HG03175 (cell line): ENCODE results near the gene THOC7.

ENCODE experiments used
- ATAC-seq: cut with Tn5 transposase; IDR thresholded peaks from one replicate; pipeline ENCODE4 v1.9.1; 2021; ENCODE audit warnings: mild to moderate bottlenecking, moderate library complexity; ENCODE audit not compliant: unreplicated experiment

Gene THOC7

GRCh38 chr3:63878394-63879060, 14.9 kb upstream of the THOC7 start:
- ATAC-seq: no peak

DNA sequence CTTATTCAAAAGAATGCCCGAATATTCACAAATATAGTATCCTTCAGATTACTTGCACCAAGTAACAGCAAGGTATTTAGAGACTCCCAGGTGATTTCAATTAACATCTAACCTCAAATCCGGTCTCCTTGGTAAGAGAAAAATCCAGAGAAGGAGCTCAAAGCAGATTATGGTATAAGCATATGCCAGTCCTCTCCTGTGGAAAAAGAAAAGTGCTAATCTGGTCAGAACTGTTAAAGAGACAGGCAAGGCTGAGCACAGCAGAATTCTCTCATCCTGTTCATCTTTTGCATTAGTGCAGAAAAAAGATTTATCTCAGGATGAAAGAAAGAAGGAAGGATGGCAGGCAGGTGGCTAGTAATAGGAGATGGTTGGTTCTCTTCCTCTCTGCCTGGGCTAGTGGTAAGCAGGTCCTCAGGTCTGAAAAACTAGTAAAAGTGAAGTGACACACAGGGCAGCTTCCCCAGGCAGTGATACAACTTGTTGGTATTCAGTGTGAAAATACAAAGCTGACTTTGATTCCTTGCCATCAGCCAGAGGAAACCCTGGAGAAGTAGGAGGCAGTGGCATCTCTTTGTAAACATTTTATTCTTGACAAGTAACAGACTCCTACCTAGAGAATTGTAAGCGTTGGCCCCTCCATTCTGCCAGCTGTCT, 14.3 kb upstream of the THOC7 start:
- no peak for ATAC-seq

- no peak for ATAC-seq
Observed at GRCh38 chr3:63876260-63876659, 12.7 kb upstream of the THOC7 start.

DNA sequence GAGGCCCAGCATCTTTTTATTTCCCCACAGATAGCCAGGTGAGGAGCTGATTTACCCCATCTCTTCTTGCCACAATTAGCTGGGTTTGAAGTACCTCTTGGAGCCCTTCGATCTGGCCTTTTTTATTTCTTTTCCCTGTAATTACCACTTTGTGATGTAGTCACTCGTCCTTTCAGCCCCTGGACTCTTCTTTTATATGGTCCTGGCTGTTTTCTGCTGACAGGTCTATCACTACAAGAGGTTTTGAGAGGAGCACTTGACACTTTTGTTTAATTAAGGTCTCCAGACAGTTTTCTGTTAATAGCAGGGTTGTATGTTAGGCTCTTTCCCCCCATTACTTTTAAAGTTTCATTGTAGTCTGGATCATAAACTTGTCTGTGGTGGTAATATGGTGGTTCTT, 11.9 kb upstream of the THOC7 start:
- ATAC-seq: no peak

- no peak for ATAC-seq
Observed at GRCh38 chr3:63874769-63875168, 11.2 kb upstream of the THOC7 start.

- no peak for ATAC-seq
Observed at GRCh38 chr3:63872135-63872924, 8.7 kb upstream of the THOC7 start.

- ATAC-seq: no peak
Observed at GRCh38 chr3:63870615-63871005, 7.0 kb upstream of the THOC7 start.

DNA sequence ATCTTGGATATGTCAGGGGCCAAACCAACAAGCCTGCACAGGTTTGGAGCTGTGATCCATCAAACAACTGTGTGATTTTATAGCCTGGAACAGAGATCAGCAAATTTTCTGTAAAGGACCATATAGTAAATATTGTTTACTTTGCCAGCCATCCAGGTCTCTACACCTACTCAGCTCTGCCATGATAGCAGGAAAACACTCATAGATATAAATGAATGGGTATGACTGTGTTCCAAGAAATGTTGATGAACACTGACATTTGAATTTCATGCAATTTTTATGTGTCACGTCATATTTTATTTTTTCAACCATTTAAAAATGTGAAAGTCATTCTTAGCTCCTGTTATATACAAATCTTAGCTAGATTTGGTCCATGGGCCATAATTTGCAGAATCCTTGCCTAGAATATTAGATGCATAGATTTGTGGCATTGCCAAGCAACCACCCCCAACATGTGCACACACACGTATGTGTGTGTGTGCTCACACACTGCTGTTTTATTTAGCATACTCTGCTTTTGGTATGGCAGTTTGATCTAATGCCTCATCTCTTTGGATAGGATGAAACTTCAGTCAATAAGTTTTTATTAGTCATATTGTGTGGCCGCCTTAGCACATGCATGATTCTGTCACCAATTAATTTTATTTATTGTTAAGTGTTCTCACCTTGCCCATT, 6.5 kb upstream of the THOC7 start:
- no peak for ATAC-seq

DNA sequence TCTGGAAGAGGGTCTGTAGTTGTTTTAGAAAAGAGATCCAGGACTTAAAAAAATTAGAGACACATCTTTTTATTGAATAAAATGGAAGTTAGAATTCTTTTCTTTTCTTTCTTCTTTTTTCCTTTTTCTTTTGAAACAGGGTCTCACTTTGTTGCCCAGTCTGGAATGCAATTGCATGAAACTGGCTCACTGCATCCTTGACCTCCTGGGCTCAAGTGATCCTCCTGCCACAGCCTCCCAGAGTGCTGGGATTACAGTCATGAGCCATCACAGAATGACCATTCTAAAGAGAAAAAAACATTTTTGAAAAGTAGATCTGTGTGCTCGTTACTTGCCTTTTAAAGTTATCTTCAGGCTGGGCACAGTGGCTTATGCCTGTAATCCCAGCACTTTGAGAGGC, 3.6 kb upstream of the THOC7 start:
- ATAC-seq: no peak

GRCh38 chr3:63864965-63865327, 1.3 kb upstream of the THOC7 start:
- ATAC-seq: no peak

DNA sequence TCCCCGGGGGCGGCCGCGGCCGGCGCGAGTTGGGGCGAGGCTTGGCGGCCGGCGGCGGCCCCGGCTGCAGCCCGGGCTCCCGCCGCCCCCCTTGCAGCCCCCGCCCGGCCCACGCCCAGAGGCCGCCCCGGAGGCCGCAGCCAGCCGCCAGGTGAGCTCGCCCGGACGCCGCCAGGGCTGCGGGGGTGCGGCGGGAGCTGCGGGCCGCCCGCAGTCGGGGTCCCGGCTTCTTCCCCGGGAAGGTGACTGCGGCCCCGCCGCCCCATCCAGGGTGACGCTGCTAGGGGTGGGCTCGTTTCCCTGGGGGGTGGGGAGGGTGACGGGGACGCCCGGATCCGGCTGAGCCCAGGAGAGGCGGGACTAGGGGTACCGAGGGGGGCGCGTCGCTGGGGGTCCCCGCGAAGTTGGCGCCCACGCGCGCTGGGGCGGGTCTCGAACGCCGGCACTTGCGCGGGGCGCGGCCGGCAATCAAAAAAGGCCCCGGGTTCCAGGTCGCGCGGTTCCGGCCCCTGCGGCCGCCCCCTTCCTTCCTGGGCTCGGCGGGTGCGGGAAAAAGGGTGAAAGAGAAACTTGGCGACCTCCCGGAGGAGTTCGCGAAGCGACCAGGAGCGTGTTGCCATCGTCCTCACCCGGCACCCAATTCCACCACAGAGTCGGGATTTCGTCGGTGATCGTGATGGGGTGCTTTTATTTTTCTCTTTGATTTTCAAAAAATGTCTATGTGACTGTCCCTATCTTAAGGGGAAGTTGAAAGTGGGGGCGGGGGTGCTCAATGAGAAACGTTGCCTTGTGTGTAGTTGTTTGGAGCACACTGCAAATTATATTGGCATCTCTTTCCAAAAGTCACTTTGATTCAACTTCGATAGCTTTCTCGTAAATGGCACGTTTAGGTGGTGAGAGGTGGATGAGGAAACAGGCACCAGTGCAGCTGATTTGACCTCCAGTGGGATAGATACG, 681 bp upstream of the THOC7 start:
- ATAC-seq: peak; percentile 54

DNA sequence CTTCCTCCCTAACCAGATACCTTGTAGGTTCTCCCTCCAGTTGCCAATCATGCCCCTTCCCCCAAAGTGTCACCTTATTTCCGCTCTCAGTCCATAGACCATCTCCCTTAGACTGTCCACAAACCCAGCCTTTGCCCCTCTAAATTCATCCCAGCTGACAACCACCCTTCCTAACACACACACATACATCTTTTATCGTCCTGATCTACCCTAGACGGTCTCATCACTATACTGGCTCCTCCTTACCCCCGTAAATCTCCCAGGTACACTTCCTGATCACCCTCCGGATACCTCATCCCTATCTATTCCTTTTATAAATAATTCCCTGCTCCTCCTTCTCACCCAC, 828 bp downstream of the THOC7 start:
- no peak for ATAC-seq

GRCh38 chr3:63861306-63861705, 2.3 kb downstream of the THOC7 start:
- no peak for ATAC-seq

DNA sequence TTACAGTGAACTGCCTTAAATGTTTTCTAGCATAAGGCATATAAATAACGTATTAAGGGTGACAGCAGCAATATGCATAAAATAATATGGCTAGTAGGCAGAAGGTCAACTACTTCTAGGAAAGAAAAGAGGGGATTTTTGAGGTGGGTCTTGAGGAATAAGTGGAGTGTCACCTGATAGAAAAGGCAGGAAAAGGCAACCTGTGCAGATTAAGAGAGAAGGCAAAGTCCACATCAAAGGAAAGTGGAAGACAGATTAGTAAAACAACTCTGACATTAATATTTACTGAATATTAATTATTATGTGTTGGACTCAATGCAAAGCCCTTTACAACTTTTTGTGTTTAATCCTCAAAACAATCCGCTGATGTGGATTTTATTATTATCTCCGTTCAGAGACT, 2.8 kb downstream of the THOC7 start:
- no peak for ATAC-seq

DNA sequence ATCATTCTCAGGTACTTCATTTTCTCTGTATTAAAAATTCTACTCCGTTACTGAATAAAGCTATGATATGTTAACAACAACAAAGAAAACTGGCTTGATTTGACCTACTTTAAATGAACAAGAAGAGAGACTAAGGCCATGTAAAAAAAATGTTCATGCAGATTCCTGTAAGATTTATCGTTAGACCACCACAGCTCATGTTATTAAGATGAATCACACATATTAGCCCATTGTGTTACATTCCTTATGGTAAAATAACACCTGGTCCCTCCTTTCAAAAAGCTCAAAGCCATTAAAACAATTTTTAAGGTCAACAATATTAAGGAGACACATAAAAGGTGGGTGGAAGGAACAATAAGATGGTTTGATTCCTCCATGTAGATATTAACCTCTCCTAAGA, 6.3 kb downstream of the THOC7 start:
- no peak for ATAC-seq

DNA sequence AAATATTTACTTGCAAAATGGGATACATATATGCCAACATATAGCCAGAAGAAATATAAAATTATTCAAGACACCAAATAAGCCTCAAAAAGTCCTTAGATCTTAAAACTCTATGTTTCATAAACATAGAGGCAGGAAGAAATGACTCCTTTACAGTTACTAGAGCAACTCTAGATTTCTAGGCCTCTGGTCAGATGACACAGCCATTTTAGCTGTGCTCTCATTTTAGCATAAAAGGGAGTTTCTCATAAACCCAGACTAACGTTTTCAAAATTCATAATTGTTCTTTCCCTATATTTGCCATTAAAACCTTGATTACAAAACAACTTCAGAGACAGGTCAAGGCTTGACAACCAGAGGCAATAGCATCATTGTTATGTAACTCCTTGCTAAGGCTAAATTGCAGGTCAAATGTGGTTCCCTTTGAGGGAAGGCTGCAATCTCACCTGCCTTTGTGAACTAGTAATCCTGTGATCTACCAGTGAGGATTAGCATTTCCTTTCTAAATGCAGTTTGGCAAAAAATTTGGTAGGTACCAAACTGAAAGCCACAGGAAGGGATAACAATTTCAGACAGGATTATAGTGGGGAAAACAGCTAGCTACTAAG, 8.2 kb downstream of the THOC7 start:
- no peak for ATAC-seq

- ATAC-seq: no peak
Observed at GRCh38 chr3:63853106-63853505, 10.5 kb downstream of the THOC7 start.

- no peak for ATAC-seq
Observed at GRCh38 chr3:63851287-63851686, 12.3 kb downstream of the THOC7 start.

DNA sequence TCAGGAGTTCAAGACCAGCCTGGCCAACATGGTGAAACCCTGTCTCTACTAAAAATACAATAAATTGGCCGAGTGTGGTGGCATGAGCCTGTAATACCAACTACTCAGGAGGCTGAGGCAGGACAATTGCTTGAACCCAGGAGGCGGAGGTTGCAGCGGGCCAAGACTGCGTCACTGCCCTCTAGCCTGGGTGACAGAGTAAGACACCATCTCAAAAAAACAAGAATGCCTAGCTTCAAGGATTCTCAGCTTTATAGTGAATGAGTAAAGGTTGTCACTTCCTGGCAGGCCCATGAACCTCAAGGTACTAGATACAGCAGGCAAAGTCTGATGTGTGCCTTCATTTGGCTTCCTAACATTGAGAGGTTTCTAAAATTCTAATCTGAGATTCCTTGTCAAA, 14.4 kb downstream of the THOC7 start:
- no peak for ATAC-seq
